ENCODE measurements around the gene FJX1. TPM values are rescaled to one million over a fixed set of nuclear protein-coding genes. Genes with fewer than 3 reads are reported as not detected.
A peak's percentile ranks its signal among the peaks of the same experiment; 100 is the strongest.

The FJX1 gene
- total and polyA plus RNA-seq, 2 experiments from 2014 or later, result 1.7 to 4.1 TPM

- peaks cover 6% of the 10 kb centered on the region for H3K27me3 ChIP-seq
- no peaks in the 10 kb centered on the region for H3K9me3 ChIP-seq (ENCODE audit: low read depth)
- peak in 1 of 2 donors; percentile 63 for DNase-seq (ENCODE audit: low read depth in 1 of 2, low spot score in 1 of 2)
- H3K4me1 ChIP-seq (ENCODE audit: low read depth), result no peaks in the 10 kb centered on the region
- TF ChIP-seq, protein P1, sequence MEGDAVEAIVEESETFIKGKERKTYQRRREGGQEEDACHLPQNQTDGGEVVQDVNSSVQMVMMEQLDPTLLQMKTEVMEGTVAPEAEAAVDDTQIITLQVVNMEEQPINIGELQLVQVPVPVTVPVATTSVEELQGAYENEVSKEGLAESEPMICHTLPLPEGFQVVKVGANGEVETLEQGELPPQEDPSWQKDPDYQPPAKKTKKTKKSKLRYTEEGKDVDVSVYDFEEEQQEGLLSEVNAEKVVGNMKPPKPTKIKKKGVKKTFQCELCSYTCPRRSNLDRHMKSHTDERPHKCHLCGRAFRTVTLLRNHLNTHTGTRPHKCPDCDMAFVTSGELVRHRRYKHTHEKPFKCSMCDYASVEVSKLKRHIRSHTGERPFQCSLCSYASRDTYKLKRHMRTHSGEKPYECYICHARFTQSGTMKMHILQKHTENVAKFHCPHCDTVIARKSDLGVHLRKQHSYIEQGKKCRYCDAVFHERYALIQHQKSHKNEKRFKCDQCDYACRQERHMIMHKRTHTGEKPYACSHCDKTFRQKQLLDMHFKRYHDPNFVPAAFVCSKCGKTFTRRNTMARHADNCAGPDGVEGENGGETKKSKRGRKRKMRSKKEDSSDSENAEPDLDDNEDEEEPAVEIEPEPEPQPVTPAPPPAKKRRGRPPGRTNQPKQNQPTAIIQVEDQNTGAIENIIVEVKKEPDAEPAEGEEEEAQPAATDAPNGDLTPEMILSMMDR (IDR thresholded peaks at IDR 0.05; ENCODE audit: low read depth, low read length), result no peak
- no peak overlapping the region for H3K27ac ChIP-seq
- no peaks in the 10 kb centered on the region for H3K36me3 ChIP-seq
- no peak overlapping the region for H3K4me3 ChIP-seq
Observed at GRCh38 chr11:35588627-35589026, 29.6 kb upstream of the FJX1 start.

- H3K27me3 ChIP-seq, result peaks cover 6% of the 10 kb centered on the region
- TF ChIP-seq, protein P1 (IDR thresholded peaks at IDR 0.05; ENCODE audit: low read depth, low read length), result no peak
Observed at GRCh38 chr11:35589281-35589680, 29.0 kb upstream of the FJX1 start.

GRCh38 chr11:35590412-35590811, 27.8 kb upstream of the FJX1 start:
- H3K36me3 ChIP-seq, result no peaks in the 10 kb centered on the region
- H3K4me1 ChIP-seq (ENCODE audit: low read depth), result no peaks in the 10 kb centered on the region
- TF ChIP-seq, protein P1 (IDR thresholded peaks at IDR 0.05; ENCODE audit: low read depth, low read length), result no peak
- no peak for DNase-seq (ENCODE audit: low read depth in 1 of 2, low spot score in 1 of 2)
- H3K9me3 ChIP-seq (ENCODE audit: low read depth), result no peaks in the 10 kb centered on the region
- no peak overlapping the region for H3K27ac ChIP-seq
- peaks cover 4% of the 10 kb centered on the region for H3K27me3 ChIP-seq
- no peak overlapping the region for H3K4me3 ChIP-seq

More at GRCh38 chr11:35589281-35589680, 29.0 kb upstream of the FJX1 start:
- Histone ChIP-seq H3K4me1 (ENCODE audit: low read depth) (no peaks in the 10 kb centered on the region), H3K36me3 (no peaks in the 10 kb centered on the region), H3K27ac (no peak overlapping the region), H3K9me3 (ENCODE audit: low read depth) (no peaks in the 10 kb centered on the region), H3K4me3 (no peak overlapping the region)
- no peak for DNase-seq (ENCODE audit: low read depth in 1 of 2, low spot score in 1 of 2)

- peak in 1 of 2 donors; percentile 92 for DNase-seq (ENCODE audit: low read depth in 1 of 2, low spot score in 1 of 2)
Observed at GRCh38 chr11:35593143-35593542, 25.1 kb upstream of the FJX1 start.

DNA sequence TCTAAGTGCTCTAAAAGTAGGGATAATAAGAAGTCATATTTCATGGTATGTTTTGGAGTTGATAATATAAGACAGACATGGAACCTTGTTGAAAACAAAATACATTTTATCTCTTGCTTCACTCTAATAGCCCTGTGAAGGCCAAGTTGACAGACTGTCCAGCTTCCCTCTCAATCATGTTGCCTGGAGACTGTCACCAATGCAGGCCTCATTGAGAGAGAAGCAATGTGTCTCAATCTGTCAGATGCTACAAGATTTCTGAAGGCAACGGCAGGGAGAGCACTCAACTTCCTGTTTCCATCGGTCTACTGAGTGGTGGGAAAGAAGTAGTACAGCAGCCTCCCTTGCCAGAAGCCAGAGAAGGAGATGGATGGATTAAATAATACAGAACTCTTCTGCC, 23.6 kb upstream of the FJX1 start:
- TF ChIP-seq, protein P1 (IDR thresholded peaks at IDR 0.05; ENCODE audit: low read depth, low read length), result no peak
- Histone ChIP-seq H3K27ac (no peak overlapping the region), H3K9me3 (ENCODE audit: low read depth) (no peaks in the 10 kb centered on the region), H3K36me3 (no peaks in the 10 kb centered on the region), H3K27me3 (no peaks in the 10 kb centered on the region), H3K4me1 (ENCODE audit: low read depth) (no peaks in the 10 kb centered on the region), H3K4me3 (no peak overlapping the region)
- peak in 1 of 2 donors; percentile 21 for DNase-seq (ENCODE audit: low read depth in 1 of 2, low spot score in 1 of 2)

More at GRCh38 chr11:35593143-35593542, 25.1 kb upstream of the FJX1 start:
- Histone ChIP-seq H3K4me1 (ENCODE audit: low read depth) (no peaks in the 10 kb centered on the region), H3K4me3 (no peak overlapping the region), H3K27me3 (no peaks in the 10 kb centered on the region), H3K36me3 (no peaks in the 10 kb centered on the region), H3K27ac (no peak overlapping the region), H3K9me3 (ENCODE audit: low read depth) (no peaks in the 10 kb centered on the region)
- TF ChIP-seq, protein P1 (IDR thresholded peaks at IDR 0.05; ENCODE audit: low read depth, low read length), result no peak

Measured in cardiac muscle cell (in vitro differentiated cells and primary cell).